ENCODE data around the gene PADI2. TPM values are rescaled to one million over a fixed set of nuclear protein-coding genes. Genes with fewer than 3 reads are reported as not detected.

The PADI2 gene
- total RNA-seq, 1 donor from 2014 or later = 4.0 TPM

DNA sequence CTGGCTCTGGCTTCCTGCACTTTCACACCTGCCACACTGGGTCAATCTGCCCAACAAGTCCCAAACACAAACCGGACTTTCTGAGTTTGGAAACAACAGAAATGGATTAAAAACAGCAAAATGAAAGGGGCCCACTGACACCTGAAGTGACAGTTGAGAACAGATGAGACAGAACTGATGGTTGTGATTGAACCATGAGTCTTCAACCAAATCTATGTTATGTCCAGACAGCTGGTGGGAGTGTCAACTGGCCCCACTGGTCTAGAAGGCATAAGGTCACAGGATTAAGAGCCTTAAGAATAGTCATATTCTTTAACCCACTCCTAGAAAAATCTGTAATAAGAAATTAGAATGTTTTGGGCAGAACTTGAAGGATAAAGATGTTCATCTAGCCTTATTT, 94.5 kb downstream of the PADI2 start:
- no peak for DNase-seq (ENCODE audit: low spot score)

GRCh38 chr1:17023573-17023972, 95.7 kb downstream of the PADI2 start:
- DNase-seq (ENCODE audit: low spot score) = peak; percentile 47

- no peak for DNase-seq (ENCODE audit: low spot score)
Measured at GRCh38 chr1:17023102-17023501, 96.1 kb downstream of the PADI2 start.

GRCh38 chr1:17021896-17022295, 97.4 kb downstream of the PADI2 start:
- DNase-seq (ENCODE audit: low spot score) = peak; percentile 79

DNA sequence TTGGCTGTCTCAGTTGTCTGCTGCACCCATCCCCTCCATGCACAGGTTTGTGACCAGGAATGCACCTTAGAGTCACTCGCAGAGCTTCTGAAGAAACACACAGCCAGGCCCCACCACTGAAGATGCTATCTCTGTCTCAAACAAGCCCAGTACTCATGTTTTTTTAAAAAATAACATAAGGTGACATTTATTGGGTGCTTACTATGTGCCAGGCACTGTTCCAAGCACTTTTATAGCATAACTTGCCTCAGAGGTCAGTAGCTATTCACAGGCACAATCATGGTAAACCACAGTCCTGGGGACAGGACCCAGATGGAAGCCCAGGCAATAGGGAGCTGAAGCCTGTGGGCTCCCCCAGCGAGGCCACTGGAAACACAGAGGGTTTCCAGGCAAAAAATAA, 98.7 kb downstream of the PADI2 start:
- peak; percentile 62 for DNase-seq (ENCODE audit: low spot score)

DNA sequence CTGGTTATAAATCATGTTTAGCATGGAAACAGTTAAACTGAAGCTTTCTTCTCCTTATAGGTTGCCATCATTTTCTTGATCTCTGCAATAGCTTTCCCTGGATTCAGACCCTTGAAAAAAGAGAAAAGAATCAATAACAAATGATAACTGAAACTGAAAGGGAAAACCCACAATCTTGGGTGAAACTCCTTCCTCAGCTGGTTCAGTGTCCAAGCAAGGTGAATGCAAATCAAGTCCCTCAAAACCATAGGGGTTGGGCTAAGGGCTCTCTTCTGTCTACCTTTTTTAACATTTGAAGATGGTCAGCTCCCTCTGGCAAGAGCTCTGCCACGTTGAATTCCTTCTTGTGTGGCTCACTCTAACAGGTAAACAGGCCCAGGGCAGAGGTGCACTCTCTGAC, 100.4 kb downstream of the PADI2 start:
- DNase-seq (ENCODE audit: low spot score) = peak; percentile 33

GRCh38 chr1:17017435-17017834, 101.8 kb downstream of the PADI2 start:
- peak; percentile 37 for DNase-seq (ENCODE audit: low spot score)

Other genes starting within 250 kb of the PADI2 start
- 6,165 TPM for gene RNU1-2, start 223.5 kb downstream of the PADI2 start, total RNA-seq
- gene CROCC, start 197.5 kb downstream of the PADI2 start, total RNA-seq = 14.4 TPM
- gene MFAP2, start 138.8 kb downstream of the PADI2 start, total RNA-seq = 25.9 TPM
- gene ATP13A2, start 107.5 kb downstream of the PADI2 start, total RNA-seq = 37.7 TPM
- gene SDHB, start 65.4 kb downstream of the PADI2 start, total RNA-seq = 113 TPM
- gene PADI1, start 85.7 kb upstream of the PADI2 start, total RNA-seq = not detected
- not detected for gene PADI3, start 129.6 kb upstream of the PADI2 start, total RNA-seq
- gene PADI4, start 188.7 kb upstream of the PADI2 start, total RNA-seq = 7.0 TPM